NT2/D1 (cell line): ENCODE measurements around the gene TSSK2.

ENCODE experiments used
- YY1 ChIP-seq: IDR thresholded peaks from 2 replicates; pipeline ENCODE4 v1.6.1; 2011; ENCODE audit not compliant: insufficient read length, insufficient read depth
- ZNF274 ChIP-seq: IDR thresholded peaks from 2 replicates; pipeline ENCODE4 v1.6.1; 2011; ENCODE audit warnings: mild to moderate bottlenecking, low read depth, low read length

GRCh38 chr22:19113429-19113828 lies 17.7 kb upstream of the TSSK2 start:
- TF ChIP-seq YY1: no peak
- TF ChIP-seq ZNF274: no peak
